GM19468 (cell line): Measurements from ENCODE around the gene NAA40.

Source experiments
- ATAC-seq: cut with Tn5 transposase; IDR thresholded peaks from one replicate; pipeline ENCODE4 v1.9.1; 2021; ENCODE audit warnings: mild to moderate bottlenecking, moderate library complexity, moderate number of reproducible peaks; ENCODE audit not compliant: unreplicated experiment; ENCODE audit errors: extremely low read depth

Gene NAA40

DNA sequence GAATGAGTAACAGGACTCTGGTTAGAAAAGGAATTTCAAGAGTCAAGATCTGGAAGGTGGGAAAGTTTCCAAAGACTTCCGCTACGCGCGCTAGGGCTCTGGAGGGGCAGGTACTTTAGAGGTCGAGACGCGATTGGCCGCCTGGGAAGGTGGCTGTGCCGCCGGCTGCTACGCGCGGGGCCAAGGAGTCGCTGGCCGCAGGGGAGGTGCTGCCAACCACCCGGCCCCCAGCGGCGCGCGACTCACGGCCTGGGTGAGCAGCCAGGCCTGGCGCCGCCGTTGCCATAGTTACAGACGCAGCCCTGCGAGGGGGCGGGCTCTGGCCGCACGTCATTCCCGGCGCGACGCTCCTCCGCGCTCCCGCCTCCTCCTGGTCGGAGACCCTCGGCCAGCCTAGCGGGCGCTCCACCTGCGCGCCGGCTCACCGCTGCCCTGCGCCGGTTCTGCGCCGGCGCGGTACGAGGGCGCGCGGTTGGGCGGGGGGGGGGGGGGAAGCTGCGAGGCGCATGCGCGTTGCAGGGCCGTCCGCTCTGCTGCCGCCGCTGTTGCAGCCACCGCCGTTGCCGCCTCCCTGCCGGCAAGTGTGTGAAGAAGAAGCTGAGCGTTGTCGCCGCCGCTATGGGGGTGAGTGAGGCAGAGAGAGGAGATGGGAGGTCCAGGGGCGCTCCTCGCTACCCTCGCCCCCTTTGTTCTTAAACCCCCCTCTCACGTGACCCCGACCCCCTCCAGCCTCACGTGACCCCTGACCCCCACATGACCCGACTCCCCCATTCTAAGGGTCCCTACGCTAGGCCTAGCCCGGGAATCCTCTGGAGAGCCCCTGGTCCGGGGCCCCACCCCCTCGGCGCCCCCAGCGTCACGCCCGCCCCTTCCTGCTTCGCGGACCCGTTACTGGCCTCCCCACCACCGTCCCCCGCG, at the start of gene NAA40:
NAA40 (plus strand) TSS at position 524 of the 918 bp plus-strand sequence; CDS start at position 619, 95 bp downstream.
- peak; percentile 82 for ATAC-seq

DNA sequence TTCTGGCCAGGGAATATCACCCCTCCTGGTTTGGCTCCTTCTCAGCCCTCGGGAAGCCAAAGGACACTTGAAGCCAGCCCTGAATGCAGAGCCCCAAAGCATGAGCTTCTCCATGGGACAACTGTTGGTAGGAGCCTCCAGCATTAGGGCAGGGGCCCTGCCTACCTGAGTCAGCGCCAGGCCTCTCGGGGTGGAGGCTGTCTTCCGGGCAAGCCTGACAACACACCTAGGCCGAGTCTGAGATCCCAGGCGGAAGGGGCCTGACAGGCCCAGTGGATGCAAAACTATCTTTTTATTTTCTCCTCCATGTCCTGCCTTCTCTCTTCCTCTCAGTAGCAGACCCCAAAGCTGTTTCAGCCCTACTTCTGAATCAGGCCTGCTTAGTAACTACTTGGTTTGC, 49.5 kb upstream of the NAA40 start:
- no peak for ATAC-seq

DNA sequence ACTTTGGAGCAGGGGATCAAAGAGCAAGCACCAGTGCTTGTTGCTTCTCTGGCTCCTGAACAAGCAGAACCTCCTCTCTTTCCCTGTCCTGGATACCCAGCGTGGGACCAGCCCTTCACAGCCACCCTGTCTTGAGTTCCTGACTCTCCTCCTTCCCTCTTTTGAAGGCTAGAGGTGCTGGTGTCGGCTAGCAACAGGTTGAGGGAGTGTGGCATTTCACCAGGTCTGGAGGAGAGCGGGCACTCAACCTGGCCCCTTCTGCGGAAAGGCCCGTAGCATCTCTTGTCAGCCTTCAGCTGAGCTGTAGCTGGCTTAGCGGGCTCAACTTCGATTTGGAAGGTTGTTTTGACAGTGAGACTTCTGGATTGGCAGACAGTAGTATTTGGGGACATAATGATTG, 48.4 kb upstream of the NAA40 start:
- ATAC-seq, result no peak

DNA sequence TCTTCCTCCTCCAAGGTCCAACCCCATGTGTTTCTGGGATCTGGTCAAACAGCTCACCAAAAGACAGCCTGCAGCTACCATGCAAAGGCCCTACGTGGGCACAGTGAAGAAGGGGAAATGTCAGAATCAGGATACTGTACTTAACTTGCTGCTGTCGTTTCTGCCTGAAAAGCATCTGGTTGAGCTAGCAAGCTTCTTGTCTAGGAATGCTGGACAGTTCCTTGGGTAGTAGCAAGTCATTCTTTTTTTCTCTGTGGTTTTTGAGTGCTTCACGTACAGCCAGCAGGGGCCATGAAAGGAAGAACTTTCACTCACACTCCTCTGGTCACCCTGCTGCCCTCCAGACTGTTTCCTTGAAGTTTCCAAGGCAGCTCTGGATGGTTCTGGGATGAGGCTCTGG, 46.6 kb upstream of the NAA40 start:
- no peak for ATAC-seq

DNA sequence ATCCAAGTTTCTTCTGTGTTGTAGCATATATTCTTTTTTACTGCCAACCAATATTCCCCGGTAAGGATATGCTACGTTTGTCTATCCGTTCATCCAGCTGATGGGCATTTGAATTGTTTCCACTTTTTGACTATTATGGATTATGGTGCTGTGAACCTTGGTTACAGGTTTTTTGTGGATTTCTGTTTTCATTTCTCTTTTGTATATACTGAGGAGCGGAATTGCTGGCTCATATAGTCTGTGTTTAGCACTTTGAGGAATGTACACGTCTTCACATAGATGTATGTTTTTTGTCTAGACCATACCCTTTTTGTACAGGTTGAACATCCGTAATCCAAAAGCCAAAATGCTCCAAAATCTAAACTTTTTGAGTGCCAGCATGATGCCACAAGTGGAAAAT, 45.4 kb upstream of the NAA40 start:
- no peak for ATAC-seq

DNA sequence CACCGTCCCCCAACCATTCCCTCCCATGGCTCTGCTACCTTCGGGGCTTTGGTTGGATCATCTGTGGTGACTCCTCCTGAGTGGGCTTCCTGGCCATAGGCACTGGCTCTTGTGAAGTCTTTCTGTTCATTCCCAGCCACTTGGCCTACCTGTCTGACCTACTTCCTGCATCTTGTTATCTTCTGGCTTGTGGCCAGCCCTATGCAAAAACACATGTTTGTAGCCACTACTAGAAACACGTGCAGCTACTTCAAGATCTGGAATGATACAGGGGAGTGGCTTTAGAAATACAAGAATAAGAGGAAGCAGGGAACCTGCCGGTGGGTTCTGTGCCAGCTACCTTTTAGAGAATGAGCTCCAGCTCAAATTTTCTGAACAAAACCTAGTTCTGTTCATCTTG, 42.7 kb upstream of the NAA40 start:
- no peak for ATAC-seq

DNA sequence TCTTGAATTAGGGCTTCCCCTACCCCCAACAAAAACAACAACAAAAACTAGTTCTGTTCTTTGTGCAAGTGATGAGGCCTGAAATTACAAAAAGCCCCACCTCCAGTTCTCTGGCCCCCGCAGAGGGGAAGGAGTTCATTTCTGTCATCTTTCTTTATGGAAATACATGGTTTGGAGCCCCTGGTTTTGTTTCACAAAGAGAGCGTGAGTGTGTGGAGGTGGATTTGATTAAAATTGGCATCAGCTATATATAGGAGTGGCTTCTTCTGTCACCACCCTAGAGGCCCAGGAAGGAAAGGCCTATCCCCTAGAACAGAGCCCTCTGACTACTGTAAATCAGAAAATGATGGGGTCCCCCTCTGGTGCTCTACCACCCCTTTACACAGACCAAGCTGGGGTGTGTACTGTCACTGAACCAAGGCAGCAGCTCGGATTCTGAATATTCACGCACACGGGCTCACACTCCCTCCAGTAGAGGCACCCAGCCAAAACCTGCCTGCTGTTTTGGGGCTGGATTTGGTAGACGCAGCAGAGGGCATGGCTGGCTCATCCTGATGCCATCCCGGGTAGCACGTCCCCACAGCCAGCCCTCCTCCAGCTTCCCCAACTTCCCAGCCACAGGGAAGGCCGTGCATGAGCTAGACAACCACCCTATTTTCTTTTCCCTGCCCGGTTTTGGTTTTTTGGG, 41.2 kb upstream of the NAA40 start:
- no peak for ATAC-seq

DNA sequence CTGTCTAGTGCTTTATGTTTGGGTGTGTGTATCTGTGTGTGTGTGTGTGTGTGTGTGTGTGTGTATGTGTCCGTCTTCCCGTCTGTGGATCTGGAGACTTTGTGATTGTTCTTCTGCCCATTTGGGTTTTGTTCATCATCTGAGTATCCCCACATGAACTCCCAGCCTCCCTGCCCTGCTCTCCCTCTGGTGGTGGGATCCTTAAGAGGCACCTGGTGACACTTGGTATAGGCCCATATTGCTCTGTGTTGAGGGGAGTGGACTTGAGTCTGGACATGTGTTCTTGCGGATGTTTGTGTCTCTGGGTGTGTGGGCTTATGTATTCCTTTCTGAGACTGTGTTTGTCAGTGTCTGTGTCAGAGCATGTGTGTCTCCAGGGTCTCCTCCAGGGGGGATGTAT, 37.1 kb upstream of the NAA40 start:
- ATAC-seq, result no peak

DNA sequence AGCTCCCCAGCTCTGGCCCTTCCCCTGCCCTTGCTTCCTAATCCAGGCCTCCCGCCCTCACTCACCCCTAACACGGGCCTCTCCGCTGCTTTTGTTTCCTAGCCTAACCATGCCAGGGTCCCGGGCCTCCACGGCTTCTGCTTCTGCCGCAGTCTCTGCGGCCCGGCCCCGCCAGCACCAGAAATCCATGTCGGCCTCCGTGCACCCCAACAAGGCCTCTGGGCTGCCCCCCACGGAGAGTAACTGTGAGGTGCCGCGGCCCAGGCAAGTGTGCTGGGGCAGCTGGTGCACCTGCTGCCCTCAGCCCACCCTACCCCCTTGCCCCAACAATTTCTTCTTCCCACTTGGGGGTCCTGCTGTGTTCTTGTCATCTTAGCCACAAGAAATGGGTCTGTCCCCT, 34.9 kb upstream of the NAA40 start:
- ATAC-seq, result no peak

DNA sequence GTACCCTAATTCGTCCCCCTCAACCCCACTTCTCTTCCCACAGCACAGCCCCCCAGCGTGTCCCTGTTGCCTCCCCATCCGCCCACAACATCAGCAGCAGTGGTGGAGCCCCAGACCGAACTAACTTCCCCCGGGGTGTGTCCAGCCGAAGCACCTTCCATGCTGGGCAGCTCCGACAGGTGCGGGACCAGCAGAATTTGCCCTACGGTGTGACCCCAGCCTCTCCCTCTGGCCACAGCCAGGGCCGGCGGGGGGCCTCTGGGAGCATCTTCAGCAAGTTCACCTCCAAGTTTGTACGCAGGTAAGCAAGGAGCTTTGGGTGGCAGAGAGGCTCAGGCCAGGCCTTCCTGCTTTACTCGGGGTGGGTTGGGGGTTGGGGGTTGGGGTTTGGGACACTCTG, 34.1 kb upstream of the NAA40 start:
- no peak for ATAC-seq

DNA sequence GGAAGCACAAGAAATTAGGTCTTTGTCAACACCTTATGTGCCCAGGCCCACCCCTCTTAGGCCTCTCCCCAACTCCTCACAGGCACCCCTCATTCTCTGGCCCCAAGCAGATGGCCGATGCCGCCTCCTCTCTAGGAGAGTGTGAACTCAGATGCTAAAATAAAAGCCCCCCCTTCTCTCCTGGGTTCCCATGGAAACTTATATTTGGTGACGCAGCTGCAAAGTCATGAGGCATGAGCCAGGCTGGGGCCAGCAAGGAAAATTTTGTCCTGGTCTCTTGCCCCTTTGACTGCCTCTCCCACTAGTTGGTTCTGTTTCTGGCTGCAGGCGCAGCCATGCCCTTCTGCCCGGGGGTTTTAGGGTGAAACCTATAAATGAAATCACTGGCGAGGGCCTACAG, 33.6 kb upstream of the NAA40 start:
- no peak for ATAC-seq

DNA sequence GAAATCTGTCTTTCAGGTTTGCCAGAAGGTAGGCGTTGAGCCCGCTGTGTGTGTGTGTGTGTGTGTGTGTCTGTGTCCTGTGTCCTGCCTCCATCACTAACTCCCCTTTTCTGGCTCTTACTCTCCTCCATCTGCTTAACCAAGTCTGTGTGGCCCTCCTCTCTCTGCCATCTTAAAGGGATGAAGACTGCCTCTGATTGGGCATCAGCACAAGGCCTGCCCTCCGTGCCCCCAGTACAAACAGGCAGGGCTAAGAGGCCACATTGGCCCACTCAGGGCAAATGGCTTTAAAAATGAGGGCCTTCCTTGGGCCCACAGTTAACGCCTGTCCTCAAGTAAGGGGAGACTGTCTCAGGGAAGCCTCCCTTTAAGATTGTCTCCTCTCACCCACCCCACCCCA, 32.7 kb upstream of the NAA40 start:
- no peak for ATAC-seq

DNA sequence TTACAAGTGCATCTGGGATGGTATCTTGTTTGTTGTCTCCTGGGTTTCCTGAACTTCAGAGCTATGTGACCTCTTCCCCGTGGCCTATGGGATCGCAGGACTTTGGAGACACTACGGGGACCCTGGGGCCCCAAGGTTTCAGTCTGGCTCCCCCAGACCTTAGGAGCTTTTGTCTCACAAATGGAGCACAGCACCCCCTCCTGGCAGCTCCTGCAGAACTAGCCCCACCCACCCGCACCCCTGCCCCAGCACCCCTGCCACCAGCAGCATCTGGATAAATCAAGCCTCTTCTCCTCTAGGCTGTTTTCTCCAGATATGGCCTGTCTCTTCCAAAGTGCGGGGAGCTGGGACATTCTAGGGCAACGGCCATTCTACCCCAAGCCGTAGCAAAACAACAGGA, 32.2 kb upstream of the NAA40 start:
- no peak for ATAC-seq

DNA sequence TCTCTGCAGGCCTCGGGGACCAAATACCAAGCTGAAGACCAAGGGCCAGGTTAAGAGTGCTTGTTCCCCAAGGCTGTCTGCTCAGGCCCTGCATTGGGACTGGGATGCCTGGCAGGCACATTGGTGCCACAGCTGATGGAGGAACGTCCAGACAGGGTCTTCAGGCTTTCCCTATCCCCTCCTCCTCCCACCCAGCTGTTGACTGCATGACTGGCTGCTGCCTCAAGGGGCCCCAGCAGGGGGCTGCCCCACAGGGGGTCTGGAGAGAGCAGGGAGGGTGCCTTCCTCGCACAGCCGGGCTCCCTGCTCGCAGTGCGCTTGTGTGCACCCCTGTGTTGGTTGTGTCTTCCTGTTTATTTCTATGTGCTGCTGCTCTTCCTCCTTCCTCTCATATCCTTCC, 31.7 kb upstream of the NAA40 start:
- no peak for ATAC-seq

DNA sequence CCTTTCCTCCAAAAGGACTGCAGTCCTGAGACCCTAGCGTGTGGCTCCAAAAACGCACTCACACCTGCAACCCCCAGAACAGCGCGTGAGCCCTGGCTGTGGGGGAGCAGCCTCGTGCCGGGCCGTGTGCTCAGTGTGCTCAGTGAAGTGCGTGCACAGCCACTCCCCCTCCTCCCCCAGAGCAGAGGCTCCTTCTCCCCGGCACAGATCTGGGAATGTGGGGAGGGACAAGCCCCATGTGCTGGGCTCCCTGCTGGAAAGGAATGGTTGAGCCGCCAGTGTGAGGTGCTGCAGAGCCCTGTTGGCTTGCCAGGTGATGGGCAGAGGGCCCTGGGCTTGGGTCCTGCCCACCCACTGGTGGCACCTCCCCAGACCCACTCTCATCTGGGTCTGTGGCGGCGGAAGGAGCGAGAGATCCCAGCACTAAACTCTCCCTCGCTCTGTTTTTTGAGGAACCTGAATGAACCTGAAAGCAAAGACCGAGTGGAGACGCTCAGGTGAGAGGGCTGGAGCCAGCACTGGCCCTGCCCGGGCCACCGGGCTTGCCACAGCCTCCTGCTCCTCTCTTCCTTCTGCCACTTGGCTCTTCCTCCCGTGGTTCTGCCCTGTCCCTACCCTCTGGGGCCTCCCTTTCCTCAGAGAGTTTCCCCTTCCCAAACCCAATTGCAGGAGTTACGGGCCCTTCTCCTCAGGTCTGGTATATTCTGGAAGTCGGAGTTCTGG, 30.8 kb upstream of the NAA40 start:
- no peak for ATAC-seq

DNA sequence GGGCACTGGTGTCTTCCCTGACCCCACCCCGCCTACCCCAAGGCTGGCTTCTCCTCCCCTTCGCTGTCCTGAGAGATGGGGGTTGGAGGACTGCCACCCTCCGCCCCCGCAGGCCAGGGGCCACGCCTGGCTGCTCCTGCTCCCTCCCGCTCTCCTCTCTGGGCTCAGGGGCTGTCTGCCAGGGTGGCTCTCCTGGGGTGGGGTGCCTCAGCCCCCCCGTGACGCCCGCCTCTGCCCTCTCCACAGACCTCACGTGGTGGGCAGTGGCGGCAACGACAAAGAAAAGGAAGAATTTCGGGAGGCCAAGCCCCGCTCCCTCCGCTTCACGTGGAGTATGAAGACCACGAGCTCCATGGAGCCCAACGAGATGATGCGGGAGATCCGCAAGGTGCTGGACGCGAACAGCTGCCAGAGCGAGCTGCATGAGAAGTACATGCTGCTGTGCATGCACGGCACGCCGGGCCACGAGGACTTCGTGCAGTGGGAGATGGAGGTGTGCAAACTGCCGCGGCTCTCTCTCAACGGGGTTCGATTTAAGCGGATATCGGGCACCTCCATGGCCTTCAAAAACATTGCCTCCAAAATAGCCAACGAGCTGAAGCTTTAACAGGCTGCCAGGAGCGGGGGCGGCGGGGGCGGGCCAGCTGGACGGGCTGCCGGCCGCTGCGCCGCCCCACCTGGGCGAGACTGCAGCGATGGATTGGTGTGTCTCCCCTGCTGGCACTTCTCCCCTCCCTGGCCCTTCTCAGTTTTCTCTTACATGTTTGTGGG, 30.0 kb upstream of the NAA40 start:
- no peak for ATAC-seq

DNA sequence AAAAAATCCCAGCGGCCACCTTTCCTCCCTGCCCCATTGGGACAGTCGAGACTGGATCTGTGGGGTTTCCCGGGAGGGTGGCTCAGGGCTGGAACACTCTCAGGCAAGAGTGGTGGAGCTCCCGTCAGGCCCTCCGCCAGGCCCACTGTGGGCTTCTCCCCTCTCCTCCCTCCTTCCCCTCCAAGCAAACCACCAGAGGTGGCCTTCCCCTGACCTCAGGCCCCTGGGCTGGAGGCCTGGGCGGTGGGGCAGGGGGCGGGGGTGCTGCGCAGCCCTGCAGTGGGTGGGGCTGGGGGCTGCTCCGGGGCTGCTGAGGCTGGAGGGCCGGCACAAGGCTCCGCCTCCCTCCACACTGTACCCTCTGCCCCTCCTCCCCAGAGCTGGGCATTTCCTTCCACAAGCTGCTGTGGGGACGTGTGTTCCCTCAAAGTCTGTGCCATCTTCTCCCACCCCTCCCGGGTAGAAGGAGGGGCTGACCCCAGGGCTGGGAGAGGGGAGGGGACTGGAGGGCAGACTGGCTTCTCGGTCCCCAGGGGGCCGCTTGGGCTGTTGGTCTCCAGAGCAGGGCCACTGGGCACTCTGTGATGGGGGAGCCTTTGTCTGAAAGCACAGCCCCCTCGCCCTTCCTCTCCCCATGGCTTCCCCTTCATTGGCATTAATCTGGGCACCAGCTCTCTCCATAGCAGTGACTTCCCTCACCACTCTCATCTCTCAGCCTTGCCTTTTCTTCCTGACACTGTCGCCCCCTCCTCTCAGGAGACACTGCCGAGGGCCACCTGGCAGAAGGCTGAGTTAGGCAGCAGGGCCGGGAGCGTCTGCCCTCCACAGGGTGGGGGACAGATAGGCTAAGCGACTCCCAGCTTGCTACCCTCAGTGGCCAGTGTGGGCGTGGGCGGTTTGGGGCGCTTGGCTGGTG, 29.0 kb upstream of the NAA40 start:
- no peak for ATAC-seq

DNA sequence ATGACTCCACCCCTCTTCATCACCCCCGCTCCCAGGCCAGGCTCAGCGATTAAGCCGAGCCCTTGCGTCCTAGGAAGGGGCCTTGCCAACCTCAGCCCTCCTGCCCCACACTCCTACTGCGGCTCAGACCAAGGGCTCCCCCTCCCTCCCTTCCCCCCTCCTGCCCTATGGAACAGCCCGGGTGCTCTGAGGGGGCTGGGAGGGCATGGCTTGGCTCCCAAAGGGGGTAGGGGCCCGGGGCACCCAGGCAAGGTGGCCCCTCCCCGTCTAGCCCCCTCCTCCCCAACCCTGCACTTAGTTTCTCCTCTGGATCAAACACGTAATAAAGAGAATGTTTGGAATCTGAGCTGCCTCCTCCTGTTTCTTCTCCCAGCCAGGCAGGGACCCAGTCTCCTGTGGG, 28.1 kb upstream of the NAA40 start:
- ATAC-seq, result no peak

DNA sequence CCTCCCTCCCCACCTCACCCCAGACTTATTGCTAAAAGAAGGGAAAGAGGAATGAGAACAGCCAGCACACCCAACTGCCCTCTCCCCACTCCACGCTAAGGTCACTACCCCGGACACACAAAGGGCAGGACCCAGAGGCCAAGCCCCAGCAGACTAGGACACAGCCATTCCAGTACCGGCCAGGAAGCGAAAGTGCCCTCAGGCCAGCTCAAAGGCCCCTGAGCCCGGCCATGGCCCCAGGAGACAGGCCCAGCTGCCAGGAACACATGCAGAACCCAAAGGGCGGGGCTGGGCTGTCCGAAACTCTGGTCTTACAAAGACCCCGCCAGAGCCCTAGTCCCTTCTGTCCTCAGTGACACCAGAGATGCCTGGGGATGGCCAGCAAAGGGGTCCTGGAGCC, 27.4 kb upstream of the NAA40 start:
- no peak for ATAC-seq
